HG03280 (cell line): Measurements from ENCODE around the gene TRABD.

Experiments
- ATAC-seq: cut with Tn5 transposase; IDR thresholded peaks from one replicate; pipeline ENCODE4 v1.9.1; 2021; ENCODE audit warnings: mild to moderate bottlenecking, moderate library complexity; ENCODE audit not compliant: unreplicated experiment

TRABD gene

GRCh38 chr22:50233223-50233622, 47.5 kb downstream of the TRABD start:
- ATAC-seq, result no peak

DNA sequence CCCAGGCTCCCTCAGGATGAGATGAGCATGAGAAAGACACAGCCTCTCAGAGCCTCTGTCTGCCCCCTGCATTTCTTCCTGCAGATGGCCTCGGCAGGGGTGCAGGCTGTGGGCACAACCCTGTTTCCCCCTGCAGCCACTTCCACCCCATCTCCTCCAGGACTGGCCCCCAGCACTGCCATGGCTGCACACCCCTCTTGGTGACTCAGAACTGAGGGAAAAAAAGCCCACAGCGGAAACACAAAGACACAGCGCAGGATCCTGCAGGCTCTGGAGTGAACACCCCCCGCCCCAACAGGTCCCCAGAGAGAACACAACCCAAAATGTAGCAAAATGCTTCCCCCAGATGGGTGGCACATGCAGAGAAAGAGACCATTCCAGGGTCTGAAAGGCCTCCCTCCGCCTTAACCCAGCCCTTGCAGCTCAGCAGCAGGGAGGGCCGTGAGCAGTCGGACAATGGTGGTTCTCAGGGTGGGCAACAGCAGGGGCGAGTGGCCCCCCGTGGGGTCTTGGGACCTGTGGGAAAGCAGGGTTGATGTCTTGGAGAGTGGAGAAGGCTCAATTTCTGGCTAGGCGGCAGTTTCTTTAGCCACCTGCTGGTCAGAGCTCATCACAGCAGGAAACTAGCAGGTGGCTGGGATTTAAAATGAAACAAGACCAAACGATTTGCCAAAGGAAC, 51.2 kb downstream of the TRABD start:
- ATAC-seq, result no peak

DNA sequence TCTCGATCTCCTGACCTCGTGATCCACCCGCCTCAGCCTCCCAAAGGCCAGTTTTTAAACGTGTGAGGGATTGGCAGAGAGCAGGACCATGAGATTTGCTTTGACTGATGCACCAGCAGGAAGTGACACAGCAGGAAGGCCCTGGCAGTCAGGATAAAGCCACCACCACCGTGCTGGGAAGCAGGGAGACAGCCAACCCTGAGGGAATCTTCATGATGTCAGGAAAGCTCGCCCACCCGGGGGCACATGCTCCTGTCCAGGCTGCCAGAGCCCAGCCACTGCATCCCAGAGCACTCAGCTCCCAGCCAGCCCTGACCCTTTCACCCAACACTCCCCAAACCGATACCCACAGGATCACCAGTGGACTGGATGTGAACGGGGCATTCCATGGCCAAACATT, 53.0 kb downstream of the TRABD start:
- no peak for ATAC-seq

DNA sequence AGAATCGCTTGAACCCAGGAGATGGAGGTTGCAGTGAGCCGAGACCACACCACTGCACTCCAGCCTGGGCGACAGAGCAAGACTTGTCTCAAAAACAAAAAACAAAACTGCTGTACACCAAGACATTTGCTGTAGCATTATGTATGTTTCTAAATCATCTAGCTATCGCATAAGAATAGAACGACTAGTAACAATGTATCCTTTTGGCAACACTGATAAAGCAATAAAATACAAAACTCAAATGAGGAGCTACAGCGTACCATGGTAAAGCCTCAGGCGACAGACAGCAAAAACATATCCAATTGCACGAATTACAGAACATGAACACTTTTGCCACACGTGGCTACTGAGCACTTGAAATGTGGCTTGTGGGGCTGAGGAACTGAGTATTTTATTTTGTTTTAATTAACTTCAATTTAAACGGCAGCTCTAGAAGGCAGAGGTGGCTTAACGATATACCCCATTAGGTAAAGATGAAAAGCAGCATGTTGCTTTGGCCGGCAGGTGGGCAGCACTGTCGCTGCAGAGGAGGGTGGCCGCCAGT, 56.8 kb downstream of the TRABD start:
- no peak for ATAC-seq

DNA sequence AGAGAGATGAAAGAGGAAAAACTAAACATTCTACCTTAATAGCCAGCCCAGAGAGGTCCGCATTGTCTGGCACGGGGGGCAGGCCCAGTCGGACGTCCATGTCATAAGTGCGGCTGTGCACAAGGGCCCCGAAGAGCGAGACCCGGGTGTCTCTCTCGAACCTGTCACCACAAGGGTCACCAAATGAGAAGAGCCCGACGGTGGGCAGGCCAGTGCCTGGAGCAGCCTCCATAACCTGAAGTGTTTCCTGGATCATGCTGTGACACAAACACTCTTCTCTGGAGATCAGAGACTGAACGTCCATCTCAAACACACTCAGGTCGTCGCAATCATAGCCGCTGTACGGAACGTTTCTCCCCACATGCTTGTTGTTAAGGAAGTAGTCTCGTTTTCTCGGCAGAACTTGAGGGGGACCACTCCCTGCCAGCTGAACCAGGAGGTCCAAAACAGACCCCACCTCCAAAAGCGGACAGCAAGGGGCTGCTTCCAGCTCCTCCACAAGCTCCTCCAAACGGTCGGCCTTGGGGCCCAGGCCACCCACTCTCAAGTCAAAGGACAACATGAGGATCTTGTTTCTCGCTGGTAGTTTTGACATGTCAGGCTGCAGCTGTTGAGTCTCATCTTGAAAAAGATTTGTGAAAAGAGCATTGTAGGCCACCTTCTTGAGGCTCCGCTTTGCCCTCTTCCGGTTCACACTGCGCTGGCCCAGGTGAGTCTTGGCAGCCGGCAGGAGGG, 58.1 kb downstream of the TRABD start:
- no peak for ATAC-seq

DNA sequence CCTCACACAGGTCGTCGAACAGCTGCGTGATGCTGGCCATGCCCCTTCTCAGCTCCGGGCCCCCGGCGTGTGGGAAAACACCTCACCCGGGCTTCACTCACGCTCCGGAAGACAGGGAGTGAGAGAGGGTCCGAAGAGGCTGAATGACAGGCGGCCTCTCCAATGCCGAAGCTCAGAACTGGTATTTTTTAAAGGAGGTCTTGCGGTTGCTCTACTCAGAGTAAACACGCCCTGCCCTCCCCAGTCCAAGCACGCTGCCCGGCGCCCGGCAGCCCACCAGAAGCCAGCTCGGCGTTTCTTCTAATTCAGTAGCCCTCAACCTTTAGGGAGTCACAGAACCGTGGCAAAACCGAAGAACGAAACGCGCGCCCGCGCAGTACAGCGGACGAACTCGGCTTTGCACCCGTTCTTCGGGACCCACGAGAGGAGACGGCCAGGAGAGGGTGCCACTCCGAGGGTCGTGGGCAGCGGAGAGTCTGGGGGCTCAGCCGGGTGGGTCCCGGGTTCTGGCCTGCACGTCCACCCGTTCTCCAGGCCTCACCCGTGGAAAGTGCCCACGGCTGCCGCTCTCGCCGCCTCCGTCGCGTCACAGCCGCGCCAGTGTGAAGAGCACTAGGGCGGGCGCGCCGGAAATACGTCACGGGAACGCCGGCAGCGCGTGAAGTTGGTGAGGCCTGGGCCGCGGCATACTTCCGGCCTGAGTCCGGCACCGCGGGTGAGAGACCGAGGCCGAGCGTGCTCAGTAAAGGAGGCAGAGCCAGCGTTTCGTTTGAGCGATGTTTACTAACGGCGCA, 58.9 kb downstream of the TRABD start, which contains the start of gene TUBGCP6:
Gene TUBGCP6, minus strand, starts transcription at position 604 of the 794 bp plus-strand sequence. Its CDS starts 564 bp downstream, at position 40.
- peak; percentile 69 for ATAC-seq

DNA sequence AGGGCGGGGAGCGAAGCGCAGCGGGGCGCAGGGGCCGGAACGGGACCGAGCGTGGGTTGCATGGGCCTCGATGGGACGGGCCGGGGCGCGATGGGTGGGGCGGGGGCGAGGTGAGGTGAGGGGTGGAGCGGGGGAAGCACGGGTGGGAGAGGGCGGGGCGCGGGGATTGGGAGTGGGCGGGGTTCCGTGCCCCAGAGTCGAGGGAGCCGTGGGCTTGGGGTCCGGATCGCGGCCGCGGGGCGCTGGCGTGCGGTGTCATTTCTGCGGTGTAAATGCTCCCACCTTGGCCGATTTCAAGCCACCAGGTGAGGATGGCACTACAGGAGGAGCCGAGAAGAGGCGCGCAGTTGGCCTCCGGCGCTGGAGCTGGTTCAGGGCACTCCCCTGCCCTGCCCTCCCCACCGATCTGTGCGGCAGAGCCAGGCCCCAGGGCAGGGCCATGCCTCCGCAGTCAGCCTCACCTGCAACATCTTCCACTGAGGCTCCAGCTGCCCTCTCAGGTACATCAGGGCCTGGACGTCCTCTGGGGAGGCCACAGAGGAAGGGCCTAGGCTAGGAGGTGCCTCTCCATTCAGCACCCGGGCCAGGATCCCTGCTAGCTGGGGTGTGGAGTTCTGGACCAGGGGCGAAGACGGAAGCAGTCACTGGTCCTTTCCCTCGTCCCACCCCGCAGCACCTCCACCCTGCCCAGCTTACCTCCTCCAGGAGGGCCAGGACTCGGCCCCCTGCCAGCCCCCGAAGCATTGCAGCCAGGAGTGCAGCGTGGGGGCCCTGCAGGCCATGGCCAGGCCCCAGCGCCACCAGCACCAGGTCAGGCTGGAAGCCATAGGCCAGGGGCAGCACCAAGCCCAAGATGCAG, 59.7 kb downstream of the TRABD start:
- ATAC-seq, result no peak

GRCh38 chr22:50246242-50247175, 60.8 kb downstream of the TRABD start:
- ATAC-seq, result no peak

GRCh38 chr22:50247748-50248147, 62.0 kb downstream of the TRABD start:
- ATAC-seq, result no peak

DNA sequence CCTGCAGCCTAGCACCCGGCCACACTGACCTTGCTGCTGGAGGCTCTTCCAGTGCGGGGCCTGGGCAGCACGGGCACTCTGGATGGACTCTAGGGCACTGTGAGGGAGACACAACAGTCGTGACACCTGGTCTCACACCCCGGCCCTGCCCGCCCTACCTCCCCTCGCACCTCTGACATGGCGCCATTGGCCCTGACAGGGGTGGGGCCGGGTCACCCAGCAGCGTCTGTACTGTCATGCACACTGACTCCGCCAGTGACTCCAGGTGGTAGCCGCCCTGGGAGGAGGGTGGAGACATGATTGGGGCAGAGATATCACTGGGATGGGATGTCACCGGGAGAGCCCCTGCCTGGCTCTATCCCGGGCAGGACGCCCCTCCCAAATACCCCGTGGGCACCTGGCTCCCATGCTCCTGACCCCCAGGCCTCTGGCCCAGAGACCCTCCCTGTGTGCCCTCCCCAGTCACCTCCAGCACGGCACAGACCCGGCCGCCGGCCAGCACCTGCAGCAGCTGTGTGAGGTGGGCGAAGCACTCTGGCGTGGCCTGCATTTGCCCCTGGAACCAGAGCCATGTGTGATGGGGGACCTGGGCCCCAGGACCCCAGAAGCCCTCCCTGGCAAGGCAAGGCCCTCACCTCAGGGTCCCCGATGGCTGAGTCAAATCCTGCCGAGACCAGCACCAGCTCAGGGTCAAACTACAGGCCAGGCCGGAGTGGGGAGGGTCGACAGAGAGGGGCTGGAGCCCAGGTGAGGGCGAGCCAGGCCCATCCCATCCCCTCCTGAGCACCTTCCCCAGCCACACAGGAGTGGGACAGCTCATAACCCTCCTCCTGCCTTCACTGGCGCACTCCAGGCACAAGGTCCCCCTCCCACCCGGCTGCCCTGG, 62.7 kb downstream of the TRABD start:
- ATAC-seq, result no peak
